Aorta (tissue), 5 donors: ENCODE measurements around the gene GGT1. TPM values are rescaled to one million over a fixed set of nuclear protein-coding genes. Genes with fewer than 3 reads are reported as not detected.

Experiments
- ATAC-seq: fragments of 200-7000 bp; cut with Tn5 transposase; one replicate; pipeline ENCODE4 v1.9.1; 2022; ENCODE audit warnings: moderate library complexity; ENCODE audit not compliant: low FRiP score
- DNase-seq, 2 donors: peaks; one replicate each; pipeline ENCODE4 v3.0.0-alpha.2; 2020
- H3K27ac ChIP-seq, 2 donors: one replicate each; pipeline ENCODE4 v1.5.1; 2013; ENCODE audit warnings: low read length in 2 of 2, mild to moderate bottlenecking in 2 of 2, moderate library complexity in 2 of 2, control low read depth in 1 of 2, inconsistent platforms in 1 of 2, low read depth in 1 of 2
- H3K27me3 ChIP-seq, 2 donors: one replicate each; pipeline ENCODE4 v1.6.1; 2013; ENCODE audit warnings: control low read depth in 1 of 2, low read length in 1 of 2, mild to moderate bottlenecking in 1 of 2, moderate library complexity in 1 of 2; ENCODE audit not compliant: insufficient read depth in 2 of 2, control insufficient read depth in 1 of 2
- H3K36me3 ChIP-seq, 2 donors: one replicate each; pipeline ENCODE4 v1.6.1; 2013; ENCODE audit warnings: control low read depth in 1 of 2, low read length in 1 of 2, mild to moderate bottlenecking in 1 of 2; ENCODE audit not compliant: insufficient read depth in 2 of 2, control insufficient read depth in 1 of 2
- H3K4me1 ChIP-seq, 2 donors: one replicate each; pipeline ENCODE4 v1.6.1; 2013; ENCODE audit warnings: low read length in 2 of 2, control low read depth in 1 of 2, mild to moderate bottlenecking in 1 of 2, moderate library complexity in 1 of 2; ENCODE audit not compliant: insufficient read depth in 2 of 2, control insufficient read depth in 1 of 2
- H3K4me3 ChIP-seq, 2 donors: one replicate each; pipeline ENCODE4 v1.5.1; 2013; ENCODE audit warnings: low read length in 2 of 2, control low read depth in 1 of 2, mild to moderate bottlenecking in 1 of 2
- H3K9me3 ChIP-seq: one replicate; pipeline ENCODE4 v1.6.1; 2013; ENCODE audit warnings: mild to moderate bottlenecking, low read length; ENCODE audit not compliant: control insufficient read depth
- WGBS, 2 donors: extraction: QIAGEN DNeasy Blood & Tissue Kit; methylation state at CpG; one replicate each; pipeline ENCODE4 v1.1.7; 2013; 5-methylcytosine and 5-hydroxymethylcytosine counted together
- intact Hi-C, 2 donors: fragments of 100-400 bp; cut with DNase I; formaldehyde crosslinking; loops; one replicate each; pipeline versions ENCODE4 v1.14.2 to v1.15.0; 2022
- polyA plus RNA-seq, 2 donors: library from polyadenylated mRNA; stranded (reverse); fragments of 200-250 nt; gene quantifications; one replicate each; pipeline ENCODE4 v1.2.3, GENCODE V29; 2013
- total RNA-seq, 2 donors: library from RNA; stranded (reverse); fragmentation: NEBNext Ultra II Directional; extraction: Animal tissue kit (Norgen Biotek cat#: 25700); gene quantifications; one replicate each; pipeline ENCODE4 v1.2.1, GENCODE V29; 2021
- donor health status: healthy with polysubstance abuse.
- donor health status: Bipolar disorder and iron deficiency.
- donor health status: DM: no; HTN: no; CAD: no.
- donor health status: DM: no; HTN: no; CAD: no.
- donor health status: DM: yes; HTN: yes; CAD: no.

The GGT1 gene
- total and polyA plus RNA-seq, 4 donors, result 4.0 to 24.1 (median 14.3) TPM

- intact Hi-C loops, result no loop called here
- Histone ChIP-seq H3K27me3 (no peaks in the 10 kb centered on the region), H3K4me1 (no peaks in the 10 kb centered on the region), H3K27ac (no peak overlapping the region), H3K36me3 (no peaks in the 10 kb centered on the region), H3K9me3 (no peaks in the 10 kb centered on the region), H3K4me3 (no peak overlapping the region)
- DNase-seq (peak; percentile 73 to 84), ATAC-seq (no peak)
- 60% methylated on average over 12 of the region's 12 CpGs for WGBS, 2 donors
Observed at GRCh38 chr22:24582056-24582814, 20.8 kb upstream of the GGT1 start.

- Histone ChIP-seq H3K27me3 (no peaks in the 10 kb centered on the region), H3K4me1 (no peaks in the 10 kb centered on the region), H3K4me3 (no peak overlapping the region), H3K9me3 (no peaks in the 10 kb centered on the region), H3K36me3 (no peaks in the 10 kb centered on the region), H3K27ac (peak overlapping the region in 1 of 2 donors; percentile 55)
- peak; percentile 31 for ATAC-seq
- intact Hi-C loops, result no loop called here
- peak; percentile 48 to 81 for DNase-seq
- WGBS, 2 donors, result 13 to 15% methylated on average over 19 of the region's 19 CpGs
Observed at GRCh38 chr22:24583221-24584165, 19.5 kb upstream of the GGT1 start.

- Histone ChIP-seq H3K36me3 (no peaks in the 10 kb centered on the region), H3K4me3 (no peak overlapping the region), H3K4me1 (no peaks in the 10 kb centered on the region), H3K27ac (peak overlapping the region in 1 of 2 donors; percentile 55), H3K9me3 (no peaks in the 10 kb centered on the region), H3K27me3 (no peaks in the 10 kb centered on the region)
- intact Hi-C loops, result no loop called here
- WGBS, 2 donors, result 37 to 52% methylated on average over 5 of the region's 5 CpGs
- ATAC-seq, result peak; percentile 3
- DNase-seq, result peak in 1 of 2 donors; percentile 52
Observed at GRCh38 chr22:24584166-24584790, 18.7 kb upstream of the GGT1 start.

- WGBS, 2 donors, result 81% methylated on average over 10 of the region's 10 CpGs
- ATAC-seq (no peak), DNase-seq (peak in 1 of 2 donors; percentile 68)
- Histone ChIP-seq H3K4me1 (no peaks in the 10 kb centered on the region), H3K36me3 (no peaks in the 10 kb centered on the region), H3K4me3 (no peak overlapping the region), H3K9me3 (no peaks in the 10 kb centered on the region), H3K27ac (no peak overlapping the region), H3K27me3 (no peaks in the 10 kb centered on the region)
- intact Hi-C loops, result no loop called here
Observed at GRCh38 chr22:24584871-24585411, 18.1 kb upstream of the GGT1 start.

GRCh38 chr22:24585461-24585860 is 17.5 kb upstream of the GGT1 start:
- H3K27me3 ChIP-seq, result no peaks in the 10 kb centered on the region
- WGBS, 2 donors, result 95 to 100% methylated on average over 1 to 3 of the region's 3 CpGs
- no peaks in the 10 kb centered on the region for H3K9me3 ChIP-seq
- H3K36me3 ChIP-seq, result no peaks in the 10 kb centered on the region
- no peak for ATAC-seq
- intact Hi-C loops, result no loop called here
- H3K4me1 ChIP-seq, result no peaks in the 10 kb centered on the region
- no peak overlapping the region for H3K27ac ChIP-seq
- no peak overlapping the region for H3K4me3 ChIP-seq
- peak in 1 of 2 donors; percentile 59 for DNase-seq

GRCh38 chr22:24585927-24586546 is 17.0 kb upstream of the GGT1 start:
- ATAC-seq (no peak), DNase-seq (peak in 1 of 2 donors; percentile 59)
- Histone ChIP-seq H3K27me3 (no peaks in the 10 kb centered on the region), H3K27ac (no peak overlapping the region), H3K4me1 (no peaks in the 10 kb centered on the region), H3K4me3 (no peak overlapping the region), H3K36me3 (no peaks in the 10 kb centered on the region), H3K9me3 (no peaks in the 10 kb centered on the region)
- intact Hi-C loops, result no loop called here
- 93 to 94% methylated on average over 22 to 24 of the region's 24 CpGs for WGBS, 2 donors

GRCh38 chr22:24587251-24587650 is 15.7 kb upstream of the GGT1 start:
- ATAC-seq (no peak), DNase-seq (peak in 1 of 2 donors; percentile 31)
- no peaks in the 10 kb centered on the region for H3K27me3 ChIP-seq
- no peaks in the 10 kb centered on the region for H3K9me3 ChIP-seq
- WGBS, 2 donors, result 85 to 87% methylated on average over 5 of the region's 5 CpGs
- H3K27ac ChIP-seq, result no peak overlapping the region
- H3K36me3 ChIP-seq, result no peaks in the 10 kb centered on the region
- H3K4me1 ChIP-seq, result no peaks in the 10 kb centered on the region
- intact Hi-C loops, result no loop called here
- H3K4me3 ChIP-seq, result no peak overlapping the region

- intact Hi-C loops, result no loop called here
- Histone ChIP-seq H3K9me3 (no peaks in the 10 kb centered on the region), H3K27me3 (no peaks in the 10 kb centered on the region), H3K36me3 (no peaks in the 10 kb centered on the region), H3K4me3 (no peak overlapping the region), H3K4me1 (no peaks in the 10 kb centered on the region), H3K27ac (no peak overlapping the region)
- ATAC-seq (no peak), DNase-seq (no peak)
- WGBS, 2 donors, result 85 to 86% methylated on average over 8 of the region's 8 CpGs
Observed at GRCh38 chr22:24587948-24588347, 15.0 kb upstream of the GGT1 start.
